ENCODE measurements around the gene TCF23. TPM values are rescaled to one million over a fixed set of nuclear protein-coding genes. Genes with fewer than 3 reads are reported as not detected.

TCF23 gene
- polyA plus RNA-seq, 1 experiment = not detected

GRCh38 chr2:27128668-27129571 lies 19.9 kb upstream of the TCF23 start:
- DNase-seq (ENCODE audit: low read depth, low spot score) = no peak
- Histone ChIP-seq H3K9me3 (ENCODE audit: control insufficient read depth, insufficient read depth, low read length) (peaks cover under 1% of the 10 kb centered on the region; the same call in 1 of the 2 replicates), H3K27ac (ENCODE audit: low read depth, low read length) (no peak overlapping the region), H3K27me3 (ENCODE audit: control insufficient read depth, insufficient read depth, low read length) (peaks cover 2% of the 10 kb centered on the region), H3K4me3 (ENCODE audit: low read depth, low read length) (no peak overlapping the region)
- ChIA-PET POLR2A (no interaction called here), CTCF (interaction anchor here (0.6 kb wide), 1 partner anchor 63 kb away, joined by 3 read pairs; no protein-coding TSS in a partner anchor)
- no peak for TF ChIP-seq CTCF (IDR thresholded peaks at IDR 0.05; ENCODE audit: low read depth, low read length)

GRCh38 chr2:27130396-27130795 lies 18.4 kb upstream of the TCF23 start:
- H3K27me3 ChIP-seq (ENCODE audit: control insufficient read depth, insufficient read depth, low read length) = no peaks in the 10 kb centered on the region
- ChIA-PET CTCF (no interaction called here), POLR2A (no interaction called here)
- H3K4me3 ChIP-seq (ENCODE audit: low read depth, low read length) = no peak overlapping the region
- no peak for DNase-seq (ENCODE audit: low read depth, low spot score)
- peaks cover 3% of the 10 kb centered on the region; the same call in 1 of the 2 replicates for H3K9me3 ChIP-seq (ENCODE audit: control insufficient read depth, insufficient read depth, low read length)
- H3K27ac ChIP-seq (ENCODE audit: low read depth, low read length) = no peak overlapping the region
- no peak for TF ChIP-seq CTCF (IDR thresholded peaks at IDR 0.05; ENCODE audit: low read depth, low read length)

- POLR2A ChIA-PET = interaction anchor here (1.2 kb wide), 1 partner anchor 80 kb away, joined by 3 read pairs; the partner anchor contains the start of gene AGBL5
- no peak for TF ChIP-seq CTCF (IDR thresholded peaks at IDR 0.05; ENCODE audit: low read depth, low read length)
Observed at GRCh38 chr2:27131429-27131828, 17.4 kb upstream of the TCF23 start.

GRCh38 chr2:27133195-27133875 lies 15.5 kb upstream of the TCF23 start:
- ChIA-PET CTCF (interaction anchor here (0.7 to 3.3 kb wide), 13 partner anchors 10 to 169 kb away, joined by 3 to 49 read pairs (median 4); partner anchors contain the start of gene ABHD1), POLR2A (interaction anchor here (1.0 to 1.3 kb wide), 5 partner anchors 9 to 296 kb away, joined by 3 to 6 read pairs (median 4); partner anchors contain the start of genes ABHD1, ATRAID and SLC5A6)
- no peak for DNase-seq (ENCODE audit: low read depth, low spot score)
- TF ChIP-seq CTCF (IDR thresholded peaks at IDR 0.05; ENCODE audit: low read depth, low read length) = no peak
- Histone ChIP-seq H3K27me3 (ENCODE audit: control insufficient read depth, insufficient read depth, low read length) (peaks cover 3% of the 10 kb centered on the region), H3K4me3 (ENCODE audit: low read depth, low read length) (peak overlapping the region; percentile 94), H3K9me3 (ENCODE audit: control insufficient read depth, insufficient read depth, low read length) (peaks cover 3% of the 10 kb centered on the region; the same call in 1 of the 2 replicates), H3K27ac (ENCODE audit: low read depth, low read length) (no peak overlapping the region)

More at GRCh38 chr2:27131429-27131828, 17.4 kb upstream of the TCF23 start:
- H3K27ac ChIP-seq (ENCODE audit: low read depth, low read length) = peak overlapping the region; percentile 11
- DNase-seq (ENCODE audit: low read depth, low spot score) = no peak
- H3K9me3 ChIP-seq (ENCODE audit: control insufficient read depth, insufficient read depth, low read length) = peaks cover 3% of the 10 kb centered on the region; the same call in 1 of the 2 replicates
- H3K27me3 ChIP-seq (ENCODE audit: control insufficient read depth, insufficient read depth, low read length) = no peaks in the 10 kb centered on the region
- CTCF ChIA-PET = interaction anchor here (1.5 to 3.3 kb wide), 2 partner anchors 38 to 61 kb away, joined by 3 to 49 read pairs; no protein-coding TSS in a partner anchor
- H3K4me3 ChIP-seq (ENCODE audit: low read depth, low read length) = no peak overlapping the region
